Psoas muscle (tissue), 8 donors: ENCODE results near the gene AMBRA1. TPM values are rescaled to one million over a fixed set of nuclear protein-coding genes. Genes with fewer than 3 reads are reported as not detected.

Experiments used
- ATAC-seq, 4 donors: fragments of 200-7000 bp; cut with Tn5 transposase; one replicate each; pipeline ENCODE4 v1.9.1; 2020; ENCODE audit warnings: moderate library complexity in 3 of 4, mild to moderate bottlenecking in 2 of 4
- DNase-seq, 2 donors: peaks; one replicate each; pipeline ENCODE4 v3.0.0-alpha.2; 2020
- H3K27ac ChIP-seq: fragments of 200-600 bp; one replicate; pipeline ENCODE4 v1.8.0; 2022
- H3K27me3 ChIP-seq, 3 donors: fragments of 200-600 bp in 1 of 3; one replicate each; pipeline versions ENCODE4 v1.6.1 to v1.8.0; 2013 to 2022; ENCODE audit warnings: low read length in 2 of 3, mild to moderate bottlenecking in 2 of 3, moderate library complexity in 1 of 3; ENCODE audit not compliant: insufficient read depth in 3 of 3
- H3K36me3 ChIP-seq, 2 donors: fragments of 200-600 bp in 1 of 2; one replicate each; pipeline versions ENCODE4 v1.6.1 to v1.8.0; 2013 to 2022; ENCODE audit warnings: low read depth in 1 of 2, mild to moderate bottlenecking in 1 of 2, moderate library complexity in 1 of 2; ENCODE audit not compliant: insufficient read depth in 1 of 2
- H3K4me1 ChIP-seq: fragments of 200-600 bp; one replicate; pipeline ENCODE4 v1.8.0; 2022
- H3K4me3 ChIP-seq: fragments of 200-600 bp; one replicate; pipeline ENCODE4 v1.8.0; 2022; ENCODE audit warnings: mild to moderate bottlenecking
- H3K9me3 ChIP-seq: fragments of 200-600 bp; one replicate; pipeline ENCODE4 v1.8.0; 2022
- CTCF ChIP-seq: fragments of 200-600 bp; IDR thresholded peaks from one replicate; pipeline ENCODE4 v1.8.0; 2022; ENCODE audit warnings: antibody characterized with exemption
- WGBS, 3 donors: extraction: QIAGEN DNeasy Blood & Tissue Kit; methylation state at CpG; one replicate each; pipeline versions ENCODE4 v1.1.6 to v1.1.7; 2013; 5-methylcytosine and 5-hydroxymethylcytosine counted together
- intact Hi-C, 2 donors: fragments of 100-400 bp; cut with DNase I; formaldehyde crosslinking; loops; one replicate each; pipeline versions ENCODE4 v1.11.0 to v1.14.2; 2022
- polyA plus RNA-seq, 3 donors: library from polyadenylated mRNA; stranded (reverse); fragments of 200-250 nt; gene quantifications; one replicate each; pipeline ENCODE4 v1.2.3, GENCODE V29; 2013
- total RNA-seq, 4 donors: library from RNA; stranded (reverse); fragmentation: NEBNext Ultra II Directional in 2 of 4; extraction: Animal tissue kit (Norgen Biotek cat#: 25700) in 2 of 4; gene quantifications; one replicate each; pipeline versions ENCODE4 v1.2.1 to v1.2.4, GENCODE V29; 2021 to 2023
- donor health status: healthy with polysubstance abuse.
- donor health status: DM: no; HTN: no; CAD: no; lungs with moderate emphysema.
- donor health status: Bipolar disorder and iron deficiency.
- donor health status: healthy.
- donor health status: DM: yes; HTN: yes; CAD: no.
- donor health status: DM: no; HTN: no; CAD: no.
- donor health status: DM: no; HTN: no; CAD: no.
- donor health status: DM: yes; HTN: yes; CAD: no.

The AMBRA1 gene
- total and polyA plus RNA-seq, 7 donors, result 5.1 to 23.5 (median 10.8) TPM

GRCh38 chr11:46617134-46617971 lies 23.5 kb upstream of the AMBRA1 start, which contains the start of the genes ATG13 and HARBI1:
TSS of gene ATG13 (plus strand) at chr11:46617553. CDS start at chr11:46644292, 26,739 bp downstream.
TSS of gene HARBI1 (minus strand) at chr11:46617227. CDS start at chr11:46616237, 990 bp downstream.
- H3K4me3 ChIP-seq, result peak within 1 kb of the TSS; percentile 83
- H3K27ac ChIP-seq, result peak within 1 kb of the TSS; percentile 97
- H3K4me1 ChIP-seq, result peaks cover 23% of the 10 kb centered on the region
- 0% methylated on average over 70 to 72 of the region's 72 CpGs for WGBS, 3 donors
- H3K36me3 ChIP-seq, result peaks cover 0 to 23% of the 10 kb centered on the region in 2 donors
- peak; percentile 69 for TF ChIP-seq CTCF
- intact Hi-C loops, result loop anchor here (2.0 to 10.0 kb wide), 5 partner anchors 50 to 225 kb away; partner anchors contain the start of gene CHRM4 (in 2 of the 2)
- peak; percentile 97 to 98 (median 98) for ATAC-seq
- DNase-seq, result peak; percentile 89 to 94
- H3K27me3 ChIP-seq, result no peaks in the 10 kb centered on the region
- no peaks in the 10 kb centered on the region for H3K9me3 ChIP-seq

GRCh38 chr11:46616551-46617133 lies 22.8 kb upstream of the AMBRA1 start:
- peaks cover 23% of the 10 kb centered on the region for H3K4me1 ChIP-seq
- H3K27ac ChIP-seq, result peak overlapping the region; percentile 97
- H3K4me3 ChIP-seq, result peak overlapping the region; percentile 83
- DNase-seq (no peak), ATAC-seq (peak; percentile 9 to 34 (median 28))
- 2 to 3% (median 3%) methylated on average over 15 of the region's 15 CpGs for WGBS, 3 donors
- no peaks in the 10 kb centered on the region for H3K27me3 ChIP-seq
- H3K9me3 ChIP-seq, result no peaks in the 10 kb centered on the region
- intact Hi-C loops, result loop anchor here (2.0 to 10.0 kb wide), 5 partner anchors 49 to 224 kb away; partner anchors contain the start of gene CHRM4 (in 2 of the 2)
- peaks cover 0 to 16% of the 10 kb centered on the region in 2 donors for H3K36me3 ChIP-seq
- no peak for TF ChIP-seq CTCF

- Histone ChIP-seq H3K4me3 (peak overlapping the region; percentile 83), H3K27me3 (no peaks in the 10 kb centered on the region), H3K27ac (no peak overlapping the region), H3K4me1 (peaks cover 23% of the 10 kb centered on the region), H3K36me3 (peaks cover 0 to 7% of the 10 kb centered on the region in 2 donors), H3K9me3 (no peaks in the 10 kb centered on the region)
- TF ChIP-seq CTCF, result no peak
- ATAC-seq (no peak), DNase-seq (no peak)
- WGBS, 3 donors, result 92 to 97% (median 95%) methylated on average over 7 of the region's 7 CpGs
- intact Hi-C loops, result loop anchor here (2.0 to 10.0 kb wide), 5 partner anchors 48 to 223 kb away; partner anchors contain the start of gene CHRM4 (in 2 of the 2)
These were observed 21.9 kb upstream of the AMBRA1 start for GRCh38 chr11:46615756-46616155.

- H3K27me3 ChIP-seq, result no peaks in the 10 kb centered on the region
- intact Hi-C loops, result loop anchor here (5.0 to 10.0 kb wide), 2 partner anchors 218 to 370 kb away; partner anchors contain the start of gene CHRM4 (in 1 of the 2)
- H3K27ac ChIP-seq, result no peak overlapping the region
- no peaks in the 10 kb centered on the region for H3K36me3 ChIP-seq
- no peak for TF ChIP-seq CTCF
- peaks cover 12% of the 10 kb centered on the region for H3K4me1 ChIP-seq
- ATAC-seq (no peak), DNase-seq (no peak)
- H3K9me3 ChIP-seq, result no peaks in the 10 kb centered on the region
- no peak overlapping the region for H3K4me3 ChIP-seq
- WGBS, 3 donors, result 82 to 94% (median 87%) methylated on average over 1 to 2 of the region's 2 CpGs
These were observed 18.5 kb upstream of the AMBRA1 start for GRCh38 chr11:46612326-46612725.
